ENCODE data around the gene PPM1H. TPM values are rescaled to one million over a fixed set of nuclear protein-coding genes. Genes with fewer than 3 reads are reported as not detected.

The PPM1H gene
- total and polyA plus RNA-seq, 4 donors = 2.3 to 7.2 (median 4.1) TPM

GRCh38 chr12:62697893-62698292 lies 237.1 kb downstream of the PPM1H start:
- Histone ChIP-seq H3K4me1 (ENCODE audit: control insufficient read depth in 4 of 4, insufficient read depth in 4 of 4, low read length in 3 of 4) (no peaks in the 10 kb centered on the region), H3K9ac (ENCODE audit: low read depth in 1 of 2, low read length in 2 of 2) (no peak overlapping the region), H3K36me3 (ENCODE audit: control insufficient read depth in 4 of 4, insufficient read depth in 3 of 4, low read depth in 1 of 4, low read length in 3 of 4) (peaks cover 0 to 7% (median 0%) of the 10 kb centered on the region in 4 donors), H3K9me3 (ENCODE audit: control insufficient read depth in 4 of 4, low read length in 3 of 4) (no peaks in the 10 kb centered on the region), H3K27ac (ENCODE audit: low read depth in 1 of 2, low read length in 2 of 2) (no peak overlapping the region), H3K4me3 (ENCODE audit: low read depth in 1 of 3, low read length in 3 of 3) (no peak overlapping the region), H3K27me3 (ENCODE audit: control insufficient read depth in 4 of 4, insufficient read depth in 4 of 4, low read length in 3 of 4) (no peaks in the 10 kb centered on the region)
- DNase-seq (ENCODE audit: low spot score) = no peak
- 96% methylated on average over 1 of the region's 1 CpG for WGBS
- TF ChIP-seq TAF1 (conservative IDR thresholded peaks at IDR 0.05) = no peak
- TF ChIP-seq HNF4A (conservative IDR thresholded peaks at IDR 0.05) = no peak
- TF ChIP-seq ATF3 (IDR thresholded peaks at IDR 0.05) = no peak
- no peak for TF ChIP-seq REST (IDR thresholded peaks at IDR 0.05)
- TF ChIP-seq GABPA (IDR thresholded peaks at IDR 0.05 in 1 of 2, conservative IDR thresholded peaks at IDR 0.05 in 1 of 2) = no peak
- no peak for TF ChIP-seq RXRA (IDR thresholded peaks at IDR 0.05)
- no peak for TF ChIP-seq FOXA2 (IDR thresholded peaks at IDR 0.05)

- Histone ChIP-seq H3K27ac (ENCODE audit: low read depth in 1 of 2, low read length in 2 of 2) (no peak overlapping the region), H3K27me3 (ENCODE audit: control insufficient read depth in 4 of 4, insufficient read depth in 4 of 4, low read length in 3 of 4) (no peaks in the 10 kb centered on the region), H3K4me1 (ENCODE audit: control insufficient read depth in 4 of 4, insufficient read depth in 4 of 4, low read length in 3 of 4) (no peaks in the 10 kb centered on the region), H3K9me3 (ENCODE audit: control insufficient read depth in 4 of 4, low read length in 3 of 4) (no peaks in the 10 kb centered on the region), H3K36me3 (ENCODE audit: control insufficient read depth in 4 of 4, insufficient read depth in 3 of 4, low read depth in 1 of 4, low read length in 3 of 4) (peaks cover 0 to 7% (median 2%) of the 10 kb centered on the region in 4 donors), H3K4me3 (ENCODE audit: low read depth in 1 of 3, low read length in 3 of 3) (no peak overlapping the region), H3K9ac (ENCODE audit: low read depth in 1 of 2, low read length in 2 of 2) (no peak overlapping the region)
- no peak for TF ChIP-seq HNF4G (IDR thresholded peaks at IDR 0.05)
- TF ChIP-seq GABPA (IDR thresholded peaks at IDR 0.05 in 1 of 2, conservative IDR thresholded peaks at IDR 0.05 in 1 of 2) = no peak
- TF ChIP-seq HNF4A (conservative IDR thresholded peaks at IDR 0.05) = no peak
- no peak for TF ChIP-seq CTCF (IDR thresholded peaks at IDR 0.05; ENCODE audit: low read depth, low read length, missing input control)
- no peak for TF ChIP-seq SP1 (IDR thresholded peaks at IDR 0.05)
- TF ChIP-seq ATF3 (IDR thresholded peaks at IDR 0.05) = no peak
- TF ChIP-seq EGR1 (IDR thresholded peaks at IDR 0.05; ENCODE audit: low read depth in 2 of 2) = no peak
- TF ChIP-seq RAD21 (IDR thresholded peaks at IDR 0.05) = no peak
- no peak for TF ChIP-seq NR2F2 (IDR thresholded peaks at IDR 0.05)
- TF ChIP-seq FOXA2 (IDR thresholded peaks at IDR 0.05) = no peak
- no peak for TF ChIP-seq FOXA1 (IDR thresholded peaks at IDR 0.05)
- no peak for TF ChIP-seq MAX (IDR thresholded peaks at IDR 0.05)
- no peak for TF ChIP-seq YY1 (IDR thresholded peaks at IDR 0.05)
- 92% methylated on average over 2 of the region's 2 CpGs for WGBS
- no peak for DNase-seq (ENCODE audit: low spot score)
Observed at GRCh38 chr12:62695696-62696095, 239.3 kb downstream of the PPM1H start.

Measured in liver (tissue), 9 donors.